Vagina (tissue), 2 donors: ENCODE results near the gene MDP1. TPM values are rescaled to one million over a fixed set of nuclear protein-coding genes. Genes with fewer than 3 reads are reported as not detected.

Source experiments
- DNase-seq, 2 donors: peaks; one replicate each; pipeline ENCODE4 v3.0.0-alpha.2; 2017; ENCODE audit errors: extremely low spot score in 2 of 2
- H3K27ac ChIP-seq: fragments of 200-600 bp; sonication (generic); one replicate; pipeline ENCODE4 v1.5.1; 2019
- H3K27me3 ChIP-seq: fragments of 200-600 bp; sonication (generic); one replicate; pipeline ENCODE4 v1.5.1; 2019
- H3K36me3 ChIP-seq, 2 donors: fragments of 200-600 bp; sonication (generic); one replicate each; pipeline ENCODE4 v1.5.1; 2017 to 2019
- H3K4me1 ChIP-seq: fragments of 200-600 bp; sonication (generic); one replicate; pipeline ENCODE4 v1.5.1; 2019
- H3K4me3 ChIP-seq, 2 donors: fragments of 200-600 bp; sonication (generic); 1 replicate in 1 of 2; 2 replicates in 1 of 2; pipeline ENCODE4 v1.5.1; 2016 to 2019
- H3K9me3 ChIP-seq: fragments of 200-600 bp; sonication (generic); one replicate; pipeline ENCODE4 v1.5.1; 2019
- POLR2A ChIP-seq, 2 donors: fragments of 450-650 bp; IDR thresholded peaks; one replicate each; pipeline ENCODE4 v1.6.1; 2017; ENCODE audit warnings: antibody characterized with exemption in 2 of 2, mild to moderate bottlenecking in 2 of 2, moderate library complexity in 2 of 2
- POLR2AphosphoS5 ChIP-seq, 2 donors: sonication (generic); formaldehyde crosslinking; IDR thresholded peaks; one replicate each; pipeline ENCODE4 v1.9.0; 2017; ENCODE audit warnings: antibody characterized with exemption in 2 of 2, mild to moderate bottlenecking in 2 of 2, low read depth in 1 of 2; ENCODE audit not compliant: insufficient read depth in 1 of 2
- intact Hi-C: fragments of 100-400 bp; cut with DNase I; formaldehyde crosslinking; loops from one replicate; pipeline ENCODE4 v1.15.1; 2023
- total RNA-seq: library from RNA; depleted of rRNA; stranded (reverse); fragments of >200 nt; gene quantifications from one replicate; pipeline ENCODE4 v1.2.3, GENCODE V29; 2016
- TF ChIP-seq, protein P1 (sequence below), 3 experiments: fragments of 450-650 bp in 2 of 3; fragments of 200-600 bp in 1 of 3; sonication (generic) in 1 of 3; IDR thresholded peaks; one replicate each; pipeline ENCODE4 v1.5.1; 2017 to 2019; ENCODE audit warnings: antibody characterized with exemption in 3 of 3, mild to moderate bottlenecking in 2 of 3, moderate library complexity in 2 of 3

Gene MDP1
- total RNA-seq, 1 donor from 2014 or later: 32.7 TPM

DNA sequence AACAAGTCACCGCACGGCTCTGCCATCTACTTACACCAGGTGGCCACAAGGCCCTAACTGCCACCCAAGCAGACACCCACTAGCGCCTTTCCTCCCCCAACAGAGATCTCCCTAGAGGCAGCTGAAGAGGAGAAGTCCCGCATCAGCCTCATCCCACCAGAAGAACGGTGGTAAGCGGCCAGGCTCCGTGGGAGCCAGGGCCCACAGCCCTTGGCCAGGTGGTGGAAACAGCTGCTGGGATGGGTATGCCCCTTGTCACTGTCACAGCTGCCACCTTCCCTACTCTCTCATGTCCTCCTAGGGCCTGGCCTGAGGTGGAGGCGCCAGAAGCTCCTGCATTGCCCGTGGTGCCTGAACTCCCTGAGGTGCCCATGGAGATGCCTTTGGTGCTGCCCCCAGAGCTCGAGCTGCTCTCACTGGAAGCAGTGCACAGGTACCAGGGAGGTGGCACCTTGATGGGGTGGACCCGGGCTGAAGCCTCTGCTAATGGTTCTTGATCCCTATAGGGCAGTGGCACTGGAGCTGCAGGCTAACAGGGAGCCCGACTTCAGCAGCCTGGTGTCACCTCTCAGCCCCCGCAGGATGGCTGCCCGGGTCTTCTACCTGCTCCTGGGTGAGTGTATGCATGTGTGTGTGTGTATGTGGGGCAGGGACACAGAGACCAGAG is 36.4 kb downstream of the MDP1 start:
- Histone ChIP-seq H3K9me3 (no peaks in the 10 kb centered on the region), H3K4me1 (peaks cover 14% of the 10 kb centered on the region), H3K27ac (peak overlapping the region; percentile 86), H3K27me3 (no peaks in the 10 kb centered on the region), H3K4me3 (no peak overlapping the region), H3K36me3 (peaks cover 0 to 22% of the 10 kb centered on the region in 2 donors)
- intact Hi-C loops: no loop called here
- TF ChIP-seq POLR2AphosphoS5 (IDR thresholded peaks at IDR 0.05; ENCODE audit: insufficient read depth in 1 of 2, low read depth in 1 of 2) (peak in 1 of 2 donors; percentile 27), POLR2A (IDR thresholded peaks at IDR 0.05) (no peak)
- TF ChIP-seq, protein P1, sequence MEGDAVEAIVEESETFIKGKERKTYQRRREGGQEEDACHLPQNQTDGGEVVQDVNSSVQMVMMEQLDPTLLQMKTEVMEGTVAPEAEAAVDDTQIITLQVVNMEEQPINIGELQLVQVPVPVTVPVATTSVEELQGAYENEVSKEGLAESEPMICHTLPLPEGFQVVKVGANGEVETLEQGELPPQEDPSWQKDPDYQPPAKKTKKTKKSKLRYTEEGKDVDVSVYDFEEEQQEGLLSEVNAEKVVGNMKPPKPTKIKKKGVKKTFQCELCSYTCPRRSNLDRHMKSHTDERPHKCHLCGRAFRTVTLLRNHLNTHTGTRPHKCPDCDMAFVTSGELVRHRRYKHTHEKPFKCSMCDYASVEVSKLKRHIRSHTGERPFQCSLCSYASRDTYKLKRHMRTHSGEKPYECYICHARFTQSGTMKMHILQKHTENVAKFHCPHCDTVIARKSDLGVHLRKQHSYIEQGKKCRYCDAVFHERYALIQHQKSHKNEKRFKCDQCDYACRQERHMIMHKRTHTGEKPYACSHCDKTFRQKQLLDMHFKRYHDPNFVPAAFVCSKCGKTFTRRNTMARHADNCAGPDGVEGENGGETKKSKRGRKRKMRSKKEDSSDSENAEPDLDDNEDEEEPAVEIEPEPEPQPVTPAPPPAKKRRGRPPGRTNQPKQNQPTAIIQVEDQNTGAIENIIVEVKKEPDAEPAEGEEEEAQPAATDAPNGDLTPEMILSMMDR (IDR thresholded peaks at IDR 0.05): no peak
- no peak for DNase-seq

GRCh38 chr14:24178399-24179178 is 37.3 kb downstream of the MDP1 start:
- H3K27ac ChIP-seq: no peak overlapping the region
- H3K4me3 ChIP-seq: no peak overlapping the region
- intact Hi-C loops: no loop called here
- H3K27me3 ChIP-seq: no peaks in the 10 kb centered on the region
- TF ChIP-seq POLR2A (IDR thresholded peaks at IDR 0.05): no peak
- TF ChIP-seq, protein P1 (IDR thresholded peaks at IDR 0.05): no peak
- no peak for DNase-seq
- peaks cover 0 to 13% of the 10 kb centered on the region in 2 donors for H3K36me3 ChIP-seq
- peaks cover 14% of the 10 kb centered on the region for H3K4me1 ChIP-seq
- no peaks in the 10 kb centered on the region for H3K9me3 ChIP-seq

DNA sequence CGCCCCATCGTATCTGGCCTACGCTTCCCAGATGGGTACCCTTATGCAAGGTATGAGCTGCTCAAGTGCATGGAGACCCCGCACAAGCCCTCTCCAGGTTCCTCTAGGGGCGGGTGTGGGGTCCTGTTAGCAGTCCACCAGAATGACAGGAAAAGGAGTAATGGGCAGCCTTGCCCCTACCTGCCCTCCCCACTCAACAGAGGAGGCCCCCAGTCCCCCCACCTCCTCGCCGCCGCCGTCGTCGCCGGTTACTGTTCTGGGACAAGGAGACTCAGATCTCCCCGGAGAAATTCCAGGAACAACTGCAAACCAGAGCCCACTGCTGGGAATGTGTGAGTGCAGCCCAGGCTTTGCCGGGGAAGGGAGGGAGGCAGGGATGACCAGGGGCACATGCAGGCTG is 38.0 kb downstream of the MDP1 start:
- peaks cover 14% of the 10 kb centered on the region for H3K4me1 ChIP-seq
- peaks cover 0 to 6% of the 10 kb centered on the region in 2 donors for H3K36me3 ChIP-seq
- no peaks in the 10 kb centered on the region for H3K27me3 ChIP-seq
- no peak for DNase-seq
- TF ChIP-seq POLR2A (IDR thresholded peaks at IDR 0.05) (no peak), POLR2AphosphoS5 (IDR thresholded peaks at IDR 0.05; ENCODE audit: insufficient read depth in 1 of 2, low read depth in 1 of 2) (no peak)
- TF ChIP-seq, protein P1 (IDR thresholded peaks at IDR 0.05): no peak
- H3K4me3 ChIP-seq: no peak overlapping the region
- no peak overlapping the region for H3K27ac ChIP-seq
- H3K9me3 ChIP-seq: no peaks in the 10 kb centered on the region
- intact Hi-C loops: no loop called here

- peaks cover 16% of the 10 kb centered on the region for H3K4me1 ChIP-seq
- intact Hi-C loops: no loop called here
- no peak for DNase-seq
- no peak overlapping the region for H3K4me3 ChIP-seq
- H3K27ac ChIP-seq: no peak overlapping the region
- H3K36me3 ChIP-seq: peaks cover 0 to 4% of the 10 kb centered on the region in 2 donors
- H3K27me3 ChIP-seq: no peaks in the 10 kb centered on the region
- H3K9me3 ChIP-seq: no peaks in the 10 kb centered on the region
- no peak for TF ChIP-seq POLR2AphosphoS5 (IDR thresholded peaks at IDR 0.05; ENCODE audit: insufficient read depth in 1 of 2, low read depth in 1 of 2)
- TF ChIP-seq POLR2A (IDR thresholded peaks at IDR 0.05): no peak
Observed at GRCh38 chr14:24177041-24177825, 38.6 kb downstream of the MDP1 start.

DNA sequence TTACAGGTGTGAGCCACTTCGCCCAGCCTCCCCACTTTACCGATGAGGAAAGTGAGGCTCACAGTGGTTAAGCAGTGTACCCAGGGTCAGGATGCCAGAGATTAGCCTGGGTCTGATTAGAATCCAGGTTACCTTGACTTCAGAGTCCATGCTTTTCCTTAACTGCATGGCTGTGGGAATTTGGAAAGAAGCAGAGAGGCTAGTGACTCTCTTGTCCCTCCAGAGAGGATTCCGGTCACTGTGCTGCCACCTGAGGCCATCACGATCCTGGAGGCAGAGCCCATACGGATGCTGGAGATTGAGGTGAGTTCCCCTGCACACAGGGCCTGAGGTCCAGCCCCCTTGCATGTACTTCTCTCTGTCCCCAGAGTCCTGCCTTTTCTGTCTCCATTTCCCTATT is 39.3 kb downstream of the MDP1 start:
- no peak overlapping the region for H3K27ac ChIP-seq
- peaks cover 0 to 4% of the 10 kb centered on the region in 2 donors for H3K36me3 ChIP-seq
- no peak for DNase-seq
- TF ChIP-seq, protein P1 (IDR thresholded peaks at IDR 0.05): no peak
- TF ChIP-seq POLR2AphosphoS5 (IDR thresholded peaks at IDR 0.05; ENCODE audit: insufficient read depth in 1 of 2, low read depth in 1 of 2) (no peak), POLR2A (IDR thresholded peaks at IDR 0.05) (no peak)
- H3K9me3 ChIP-seq: no peaks in the 10 kb centered on the region
- H3K4me1 ChIP-seq: peaks cover 23% of the 10 kb centered on the region
- H3K27me3 ChIP-seq: no peaks in the 10 kb centered on the region
- no peak overlapping the region for H3K4me3 ChIP-seq
- intact Hi-C loops: no loop called here
